Measurements from ENCODE around the gene COL28A1. TPM values are rescaled to one million over a fixed set of nuclear protein-coding genes. Genes with fewer than 3 reads are reported as not detected.

Gene COL28A1
- total and polyA plus RNA-seq, 2 experiments from 2014 or later: 0.31 to 0.70 TPM

- Histone ChIP-seq H4K20me1 (replicated peaks; ENCODE audit: insufficient read depth) (no peaks in the 10 kb centered on the region), H3K79me2 (replicated peaks; ENCODE audit: insufficient read depth) (no peaks in the 10 kb centered on the region), H3K4me2 (no peak overlapping the region), H2AFZ (peak overlapping the region; percentile 30; the same call in 1 of the 2 replicates), H3K4me1 (ENCODE audit: insufficient read depth) (0 out of 2 replicates have a peak, but pooled peaks cover 2% of the 10 kb centered on the region), H3K36me3 (ENCODE audit: insufficient read depth) (no peaks in the 10 kb centered on the region), H3K9me2 (ENCODE audit: insufficient read depth) (peaks cover 6% of the 10 kb centered on the region; the same call in 1 of the 2 replicates), H3K27ac (ENCODE audit: low read depth) (no peak overlapping the region), H3F3A (replicated peaks; ENCODE audit: low read depth) (no peaks in the 10 kb centered on the region), H3K4me3 (no peak overlapping the region), H3K27me3 (ENCODE audit: insufficient read depth) (no peaks in the 10 kb centered on the region)
- H3K9me3 Mint-ChIP-seq: peaks cover 24% of the 10 kb centered on the region
- H3K36me3 Mint-ChIP-seq (ENCODE audit: low read depth): peaks cover 11% of the 10 kb centered on the region; the same call in 2 of the 3 replicates
- H3K27me3 Mint-ChIP-seq (ENCODE audit: insufficient read depth, low read depth, poor library complexity): no peaks in the 10 kb centered on the region
- ATAC-seq (no peak), DNase-seq (ENCODE audit: low spot score) (no peak)
- no peak for TF ChIP-seq ZNF114 (CRISPR knock-in tag; IDR thresholded peaks at IDR 0.05)
- TF ChIP-seq NANOG (IDR thresholded peaks at IDR 0.05; ENCODE audit: borderline replicate concordance): no peak
- no peak for TF ChIP-seq POLR2AphosphoS5 (IDR thresholded peaks at IDR 0.05; ENCODE audit: low read depth)
- TF ChIP-seq CREB1 (CRISPR knock-in tag; IDR thresholded peaks at IDR 0.05; ENCODE audit: low read depth): no peak
- TF ChIP-seq, protein P1, sequence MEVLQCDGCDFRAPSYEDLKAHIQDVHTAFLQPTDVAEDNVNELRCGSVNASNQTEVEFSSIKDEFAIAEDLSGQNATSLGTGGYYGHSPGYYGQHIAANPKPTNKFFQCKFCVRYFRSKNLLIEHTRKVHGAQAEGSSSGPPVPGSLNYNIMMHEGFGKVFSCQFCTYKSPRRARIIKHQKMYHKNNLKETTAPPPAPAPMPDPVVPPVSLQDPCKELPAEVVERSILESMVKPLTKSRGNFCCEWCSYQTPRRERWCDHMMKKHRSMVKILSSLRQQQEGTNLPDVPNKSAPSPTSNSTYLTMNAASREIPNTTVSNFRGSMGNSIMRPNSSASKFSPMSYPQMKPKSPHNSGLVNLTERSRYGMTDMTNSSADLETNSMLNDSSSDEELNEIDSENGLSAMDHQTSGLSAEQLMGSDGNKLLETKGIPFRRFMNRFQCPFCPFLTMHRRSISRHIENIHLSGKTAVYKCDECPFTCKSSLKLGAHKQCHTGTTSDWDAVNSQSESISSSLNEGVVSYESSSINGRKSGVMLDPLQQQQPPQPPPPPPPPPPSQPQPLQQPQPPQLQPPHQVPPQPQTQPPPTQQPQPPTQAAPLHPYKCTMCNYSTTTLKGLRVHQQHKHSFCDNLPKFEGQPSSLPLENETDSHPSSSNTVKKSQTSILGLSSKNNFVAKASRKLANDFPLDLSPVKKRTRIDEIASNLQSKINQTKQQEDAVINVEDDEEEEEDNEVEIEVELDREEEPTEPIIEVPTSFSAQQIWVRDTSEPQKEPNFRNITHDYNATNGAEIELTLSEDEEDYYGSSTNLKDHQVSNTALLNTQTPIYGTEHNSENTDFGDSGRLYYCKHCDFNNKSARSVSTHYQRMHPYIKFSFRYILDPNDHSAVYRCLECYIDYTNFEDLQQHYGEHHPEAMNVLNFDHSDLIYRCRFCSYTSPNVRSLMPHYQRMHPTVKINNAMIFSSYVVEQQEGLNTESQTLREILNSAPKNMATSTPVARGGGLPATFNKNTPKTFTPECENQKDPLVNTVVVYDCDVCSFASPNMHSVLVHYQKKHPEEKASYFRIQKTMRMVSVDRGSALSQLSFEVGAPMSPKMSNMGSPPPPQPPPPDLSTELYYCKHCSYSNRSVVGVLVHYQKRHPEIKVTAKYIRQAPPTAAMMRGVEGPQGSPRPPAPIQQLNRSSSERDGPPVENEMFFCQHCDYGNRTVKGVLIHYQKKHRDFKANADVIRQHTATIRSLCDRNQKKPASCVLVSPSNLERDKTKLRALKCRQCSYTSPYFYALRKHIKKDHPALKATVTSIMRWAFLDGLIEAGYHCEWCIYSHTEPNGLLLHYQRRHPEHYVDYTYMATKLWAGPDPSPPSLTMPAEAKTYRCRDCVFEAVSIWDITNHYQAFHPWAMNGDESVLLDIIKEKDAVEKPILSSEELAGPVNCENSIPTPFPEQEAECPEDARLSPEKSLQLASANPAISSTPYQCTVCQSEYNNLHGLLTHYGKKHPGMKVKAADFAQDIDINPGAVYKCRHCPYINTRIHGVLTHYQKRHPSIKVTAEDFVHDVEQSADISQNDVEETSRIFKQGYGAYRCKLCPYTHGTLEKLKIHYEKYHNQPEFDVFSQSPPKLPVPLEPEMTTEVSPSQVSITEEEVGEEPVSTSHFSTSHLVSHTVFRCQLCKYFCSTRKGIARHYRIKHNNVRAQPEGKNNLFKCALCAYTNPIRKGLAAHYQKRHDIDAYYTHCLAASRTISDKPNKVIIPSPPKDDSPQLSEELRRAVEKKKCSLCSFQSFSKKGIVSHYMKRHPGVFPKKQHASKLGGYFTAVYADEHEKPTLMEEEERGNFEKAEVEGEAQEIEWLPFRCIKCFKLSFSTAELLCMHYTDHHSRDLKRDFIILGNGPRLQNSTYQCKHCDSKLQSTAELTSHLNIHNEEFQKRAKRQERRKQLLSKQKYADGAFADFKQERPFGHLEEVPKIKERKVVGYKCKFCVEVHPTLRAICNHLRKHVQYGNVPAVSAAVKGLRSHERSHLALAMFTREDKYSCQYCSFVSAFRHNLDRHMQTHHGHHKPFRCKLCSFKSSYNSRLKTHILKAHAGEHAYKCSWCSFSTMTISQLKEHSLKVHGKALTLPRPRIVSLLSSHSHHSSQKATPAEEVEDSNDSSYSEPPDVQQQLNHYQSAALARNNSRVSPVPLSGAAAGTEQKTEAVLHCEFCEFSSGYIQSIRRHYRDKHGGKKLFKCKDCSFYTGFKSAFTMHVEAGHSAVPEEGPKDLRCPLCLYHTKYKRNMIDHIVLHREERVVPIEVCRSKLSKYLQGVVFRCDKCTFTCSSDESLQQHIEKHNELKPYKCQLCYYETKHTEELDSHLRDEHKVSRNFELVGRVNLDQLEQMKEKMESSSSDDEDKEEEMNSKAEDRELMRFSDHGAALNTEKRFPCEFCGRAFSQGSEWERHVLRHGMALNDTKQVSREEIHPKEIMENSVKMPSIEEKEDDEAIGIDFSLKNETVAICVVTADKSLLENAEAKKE (CRISPR knock-in tag; IDR thresholded peaks at IDR 0.05): no peak
- TF ChIP-seq EZH2 (IDR thresholded peaks at IDR 0.05; ENCODE audit: low read depth, unreplicated experiment): no peak
- TF ChIP-seq ZNF331 (CRISPR knock-in tag; IDR thresholded peaks at IDR 0.05; ENCODE audit: low read depth): no peak
- TF ChIP-seq REST (IDR thresholded peaks at IDR 0.05; ENCODE audit: unreplicated experiment): no peak
- no peak for TF ChIP-seq ETS1 (IDR thresholded peaks at IDR 0.05)
- no peak for TF ChIP-seq JUNB (IDR thresholded peaks at IDR 0.05; ENCODE audit: unreplicated experiment)
- no peak for TF ChIP-seq EZH2phosphoT487 (IDR thresholded peaks at IDR 0.05; ENCODE audit: unreplicated experiment)
- TF ChIP-seq, protein P2, sequence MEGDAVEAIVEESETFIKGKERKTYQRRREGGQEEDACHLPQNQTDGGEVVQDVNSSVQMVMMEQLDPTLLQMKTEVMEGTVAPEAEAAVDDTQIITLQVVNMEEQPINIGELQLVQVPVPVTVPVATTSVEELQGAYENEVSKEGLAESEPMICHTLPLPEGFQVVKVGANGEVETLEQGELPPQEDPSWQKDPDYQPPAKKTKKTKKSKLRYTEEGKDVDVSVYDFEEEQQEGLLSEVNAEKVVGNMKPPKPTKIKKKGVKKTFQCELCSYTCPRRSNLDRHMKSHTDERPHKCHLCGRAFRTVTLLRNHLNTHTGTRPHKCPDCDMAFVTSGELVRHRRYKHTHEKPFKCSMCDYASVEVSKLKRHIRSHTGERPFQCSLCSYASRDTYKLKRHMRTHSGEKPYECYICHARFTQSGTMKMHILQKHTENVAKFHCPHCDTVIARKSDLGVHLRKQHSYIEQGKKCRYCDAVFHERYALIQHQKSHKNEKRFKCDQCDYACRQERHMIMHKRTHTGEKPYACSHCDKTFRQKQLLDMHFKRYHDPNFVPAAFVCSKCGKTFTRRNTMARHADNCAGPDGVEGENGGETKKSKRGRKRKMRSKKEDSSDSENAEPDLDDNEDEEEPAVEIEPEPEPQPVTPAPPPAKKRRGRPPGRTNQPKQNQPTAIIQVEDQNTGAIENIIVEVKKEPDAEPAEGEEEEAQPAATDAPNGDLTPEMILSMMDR (conservative IDR thresholded peaks at IDR 0.05; ENCODE audit: low read depth in 2 of 2): no peak
- no peak for TF ChIP-seq STAT1 (IDR thresholded peaks at IDR 0.05; ENCODE audit: unreplicated experiment)
- H3K4me1 Mint-ChIP-seq: peaks cover under 1% of the 10 kb centered on the region; the same call in 1 of the 3 replicates
- no peak overlapping the region for H3K27ac Mint-ChIP-seq
- H3K4me3 Mint-ChIP-seq: no peak overlapping the region
Observed at GRCh38 chr7:7443806-7444350, 91.8 kb downstream of the COL28A1 start.
